ENCODE data around the gene MIOX.

Gene MIOX

GRCh38 chr22:50498322-50498890 is 11.7 kb downstream of the MIOX start:
- peak; percentile 60 for DNase-seq

GRCh38 chr22:50500452-50500851 is 13.8 kb downstream of the MIOX start:
- no peak for DNase-seq

GRCh38 chr22:50502096-50502495 is 15.4 kb downstream of the MIOX start:
- no peak for DNase-seq

GRCh38 chr22:50502628-50503474 is 16.2 kb downstream of the MIOX start:
- no peak for DNase-seq

- DNase-seq = no peak
Observed at GRCh38 chr22:50503475-50504145, 17.0 kb downstream of the MIOX start.

GRCh38 chr22:50504369-50505211 is 17.9 kb downstream of the MIOX start:
- DNase-seq = no peak

DNA sequence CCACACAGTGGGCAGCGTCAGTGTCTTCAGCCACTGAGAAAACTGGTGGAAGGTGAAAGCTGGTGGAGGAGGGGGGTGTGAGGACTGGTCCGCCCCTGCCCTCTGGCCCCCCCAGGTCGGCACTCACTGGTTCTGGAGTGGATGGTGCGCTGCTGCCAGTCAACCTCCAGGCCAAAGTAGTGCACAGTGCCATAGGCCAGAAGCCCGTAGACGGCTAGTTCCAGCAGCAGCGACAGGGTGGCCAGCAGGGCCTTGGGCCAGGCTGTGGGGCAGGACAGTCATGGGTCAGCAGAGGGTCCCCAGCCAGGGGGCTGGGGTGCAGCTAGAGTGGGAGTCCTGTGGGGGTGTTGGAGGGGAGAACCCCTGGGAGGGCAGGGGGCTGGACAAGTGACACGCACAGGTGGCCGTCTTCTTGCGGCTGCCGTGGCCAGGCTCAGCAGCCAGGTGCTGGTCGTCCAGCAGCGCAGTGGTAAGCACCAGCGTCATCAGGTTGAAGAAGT is 18.7 kb downstream of the MIOX start:
- no peak for DNase-seq

DNA sequence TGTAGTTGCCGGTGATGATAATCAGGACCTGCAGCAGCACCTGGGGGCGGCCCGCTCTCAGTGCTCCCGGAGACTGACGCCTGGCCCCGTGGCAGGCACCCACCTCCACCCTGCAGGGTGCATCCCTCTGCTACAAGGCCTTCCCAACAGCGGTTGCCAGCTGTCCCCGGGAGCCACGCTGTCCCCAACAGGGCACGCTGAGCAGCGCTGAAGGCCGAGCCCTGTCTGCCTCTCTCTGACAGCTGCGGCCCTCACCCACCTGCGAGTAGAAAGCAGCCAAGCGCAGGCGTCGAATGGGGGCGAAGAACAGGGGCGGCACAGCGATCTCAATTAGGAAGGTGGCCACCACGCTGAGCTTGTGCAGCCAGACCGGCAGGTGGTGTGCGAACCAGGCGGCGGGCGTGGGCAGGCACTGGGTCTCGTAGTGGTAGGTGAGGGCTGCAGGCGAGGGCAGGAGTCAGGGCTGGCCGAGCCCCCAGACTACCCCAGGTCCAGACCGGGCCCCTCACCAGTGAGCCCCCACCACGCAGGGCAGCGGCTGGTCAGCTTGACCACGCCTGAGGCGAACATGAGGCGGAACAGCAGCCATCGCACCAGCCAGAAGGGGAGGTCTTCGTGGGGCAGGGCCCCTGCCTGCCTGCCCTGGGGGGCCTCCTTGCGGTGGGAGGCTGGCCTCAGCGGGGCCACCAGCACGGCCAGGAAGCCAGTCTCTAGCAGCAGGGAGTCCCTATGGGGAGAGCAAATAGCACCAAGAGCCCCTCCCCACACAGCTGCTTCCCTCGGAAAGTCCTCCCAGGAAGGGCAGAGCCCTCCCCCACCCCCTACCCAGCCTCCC is 19.3 kb downstream of the MIOX start:
- DNase-seq = no peak

DNA sequence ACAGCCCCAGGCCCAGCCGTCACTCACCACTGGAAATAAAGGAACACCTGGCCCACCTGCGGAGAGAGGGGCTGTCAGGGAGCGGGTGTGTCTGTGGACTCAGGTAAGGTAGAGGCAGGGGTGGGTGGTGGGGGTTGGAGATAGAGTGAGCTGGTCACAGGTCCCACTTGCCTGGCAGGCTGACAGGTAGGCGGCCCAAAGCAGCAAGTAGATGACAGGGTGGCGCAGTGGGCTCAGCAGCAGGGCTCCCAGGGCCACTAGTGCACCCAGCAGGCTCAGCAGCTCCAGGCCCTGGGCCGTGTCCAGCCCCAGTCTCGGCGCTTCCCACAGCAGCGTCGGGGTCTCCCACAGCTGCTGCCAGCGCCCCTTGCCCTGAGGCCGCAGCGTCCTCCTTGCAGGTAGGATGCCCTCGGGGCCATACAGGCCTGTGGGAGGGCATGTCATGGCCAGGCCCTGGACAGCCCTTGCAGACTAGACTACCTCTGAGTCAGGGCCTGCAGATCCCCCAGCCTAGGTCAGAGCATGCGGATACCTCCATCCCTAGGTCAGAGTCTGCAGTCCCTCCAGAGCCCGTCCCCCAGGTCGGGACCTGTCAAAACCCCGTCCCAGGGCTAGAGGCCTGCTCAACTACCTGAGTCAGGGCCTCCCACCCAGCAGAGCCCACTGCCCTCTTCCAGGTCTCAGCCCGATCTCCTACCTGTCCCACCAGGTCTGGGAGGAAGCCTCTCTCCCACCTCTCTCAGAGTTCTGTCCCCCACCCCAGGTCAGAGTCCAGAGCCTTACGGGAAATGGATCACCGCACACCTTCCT is 20.2 kb downstream of the MIOX start:
- DNase-seq = no peak

DNA sequence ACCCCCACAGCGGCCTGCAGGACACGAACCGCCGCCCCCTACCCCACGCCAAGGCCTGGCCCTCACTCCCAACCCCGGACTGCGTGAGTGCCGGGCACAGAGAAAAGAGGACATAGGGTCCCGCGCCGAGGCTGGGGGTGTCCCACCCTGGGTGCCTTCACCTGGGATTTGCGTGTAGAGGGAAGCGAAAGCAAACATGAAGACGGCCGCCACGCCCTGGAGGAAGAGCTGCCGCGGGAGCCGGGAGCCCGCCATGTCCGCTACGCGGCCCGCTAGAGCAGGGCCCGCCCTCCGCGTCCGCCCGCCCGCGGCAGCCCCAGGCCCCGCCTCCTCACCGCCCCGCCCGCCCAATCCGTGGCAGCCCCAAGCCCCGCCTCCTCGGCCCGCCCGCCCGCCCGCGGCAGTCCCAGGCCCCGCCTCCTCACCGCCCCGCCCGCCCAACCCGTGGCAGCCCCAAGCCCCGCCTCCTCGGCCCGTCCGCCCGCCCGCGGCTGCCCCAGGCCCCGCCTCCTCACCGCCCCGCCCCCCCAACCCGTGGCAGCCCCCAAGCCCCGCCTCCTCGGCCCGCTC is 20.8 kb downstream of the MIOX start, which contains the start of gene LMF2:
TSS of gene LMF2 (minus strand) at position 282 of the 570 bp plus-strand sequence. CDS start at position 255, 27 bp downstream.
- peak; percentile 69 for DNase-seq

GRCh38 chr22:50507991-50508884 is 21.6 kb downstream of the MIOX start, which contains the start of gene NCAPH2:
Gene NCAPH2 (plus strand): TSS chr22:50508224. CDS start chr22:50508338, 114 bp downstream.
- peak; percentile 70 for DNase-seq

GRCh38 chr22:50508897-50509296 is 22.2 kb downstream of the MIOX start:
- DNase-seq = no peak

GRCh38 chr22:50513175-50513574 is 26.5 kb downstream of the MIOX start:
- DNase-seq = no peak

GRCh38 chr22:50516068-50516467 is 29.4 kb downstream of the MIOX start:
- no peak for DNase-seq

DNA sequence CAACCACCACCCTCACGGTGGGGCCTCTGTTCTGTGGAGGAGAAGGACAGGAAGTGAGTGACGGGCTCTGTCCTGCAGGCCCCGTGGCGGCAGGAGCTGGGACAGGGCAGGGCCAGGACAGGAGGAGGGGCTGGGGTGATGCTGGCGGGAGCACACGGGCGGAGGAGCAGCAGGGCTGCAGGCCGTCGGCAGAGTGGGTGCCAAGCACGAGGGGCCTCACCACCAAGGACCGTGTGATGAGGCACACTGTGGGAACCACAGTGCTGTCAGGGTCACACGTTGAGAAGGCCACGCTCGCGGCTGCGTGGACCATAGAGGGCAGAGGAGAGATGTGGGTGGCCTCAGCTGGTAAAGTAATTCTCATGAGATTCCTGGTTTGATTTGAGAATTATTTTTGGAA is 30.2 kb downstream of the MIOX start:
- no peak for DNase-seq

DNA sequence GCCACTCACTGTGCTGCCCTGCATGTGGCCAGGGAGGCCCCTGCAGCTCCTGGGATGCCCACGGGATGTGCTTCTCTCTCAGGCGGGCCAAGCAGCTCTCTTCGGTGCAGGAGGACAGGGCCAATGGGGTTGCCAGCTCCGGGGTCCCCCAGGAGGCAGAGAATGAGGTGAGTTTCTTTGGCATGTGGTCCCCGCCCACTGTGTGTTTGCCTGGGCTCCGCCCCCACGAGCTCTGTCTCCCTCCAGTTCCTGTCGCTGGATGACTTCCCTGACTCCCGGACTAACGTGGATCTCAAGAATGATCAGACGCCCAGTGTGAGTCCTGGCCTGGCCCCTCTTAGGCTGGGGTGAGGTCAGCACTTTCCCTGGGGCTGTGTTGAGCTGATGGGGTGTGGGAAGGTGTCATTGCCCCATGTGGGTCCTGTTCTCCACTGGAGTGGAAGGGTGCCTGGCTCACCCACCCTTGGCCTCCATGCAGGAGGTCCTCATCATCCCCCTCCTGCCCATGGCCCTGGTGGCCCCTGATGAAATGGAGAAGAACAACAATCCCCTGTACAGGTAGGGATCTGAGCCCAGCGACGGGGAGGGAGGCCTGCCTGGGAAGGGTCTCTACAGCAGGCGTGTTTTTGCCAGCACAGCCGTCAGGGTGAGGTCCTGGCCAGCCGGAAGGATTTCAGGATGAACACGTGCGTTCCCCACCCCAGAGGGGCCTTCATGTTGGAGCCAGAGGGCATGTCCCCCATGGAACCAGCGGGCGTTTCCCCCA is 31.0 kb downstream of the MIOX start:
- DNase-seq = no peak

- no peak for DNase-seq
Observed at GRCh38 chr22:50518606-50519005, 31.9 kb downstream of the MIOX start.

GRCh38 chr22:50519151-50519550 is 32.5 kb downstream of the MIOX start:
- DNase-seq = no peak
